Measurements from ENCODE around the gene PTPRC.

PTPRC gene, protein sequence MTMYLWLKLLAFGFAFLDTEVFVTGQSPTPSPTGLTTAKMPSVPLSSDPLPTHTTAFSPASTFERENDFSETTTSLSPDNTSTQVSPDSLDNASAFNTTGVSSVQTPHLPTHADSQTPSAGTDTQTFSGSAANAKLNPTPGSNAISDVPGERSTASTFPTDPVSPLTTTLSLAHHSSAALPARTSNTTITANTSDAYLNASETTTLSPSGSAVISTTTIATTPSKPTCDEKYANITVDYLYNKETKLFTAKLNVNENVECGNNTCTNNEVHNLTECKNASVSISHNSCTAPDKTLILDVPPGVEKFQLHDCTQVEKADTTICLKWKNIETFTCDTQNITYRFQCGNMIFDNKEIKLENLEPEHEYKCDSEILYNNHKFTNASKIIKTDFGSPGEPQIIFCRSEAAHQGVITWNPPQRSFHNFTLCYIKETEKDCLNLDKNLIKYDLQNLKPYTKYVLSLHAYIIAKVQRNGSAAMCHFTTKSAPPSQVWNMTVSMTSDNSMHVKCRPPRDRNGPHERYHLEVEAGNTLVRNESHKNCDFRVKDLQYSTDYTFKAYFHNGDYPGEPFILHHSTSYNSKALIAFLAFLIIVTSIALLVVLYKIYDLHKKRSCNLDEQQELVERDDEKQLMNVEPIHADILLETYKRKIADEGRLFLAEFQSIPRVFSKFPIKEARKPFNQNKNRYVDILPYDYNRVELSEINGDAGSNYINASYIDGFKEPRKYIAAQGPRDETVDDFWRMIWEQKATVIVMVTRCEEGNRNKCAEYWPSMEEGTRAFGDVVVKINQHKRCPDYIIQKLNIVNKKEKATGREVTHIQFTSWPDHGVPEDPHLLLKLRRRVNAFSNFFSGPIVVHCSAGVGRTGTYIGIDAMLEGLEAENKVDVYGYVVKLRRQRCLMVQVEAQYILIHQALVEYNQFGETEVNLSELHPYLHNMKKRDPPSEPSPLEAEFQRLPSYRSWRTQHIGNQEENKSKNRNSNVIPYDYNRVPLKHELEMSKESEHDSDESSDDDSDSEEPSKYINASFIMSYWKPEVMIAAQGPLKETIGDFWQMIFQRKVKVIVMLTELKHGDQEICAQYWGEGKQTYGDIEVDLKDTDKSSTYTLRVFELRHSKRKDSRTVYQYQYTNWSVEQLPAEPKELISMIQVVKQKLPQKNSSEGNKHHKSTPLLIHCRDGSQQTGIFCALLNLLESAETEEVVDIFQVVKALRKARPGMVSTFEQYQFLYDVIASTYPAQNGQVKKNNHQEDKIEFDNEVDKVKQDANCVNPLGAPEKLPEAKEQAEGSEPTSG (N-terminal part only)

DNA sequence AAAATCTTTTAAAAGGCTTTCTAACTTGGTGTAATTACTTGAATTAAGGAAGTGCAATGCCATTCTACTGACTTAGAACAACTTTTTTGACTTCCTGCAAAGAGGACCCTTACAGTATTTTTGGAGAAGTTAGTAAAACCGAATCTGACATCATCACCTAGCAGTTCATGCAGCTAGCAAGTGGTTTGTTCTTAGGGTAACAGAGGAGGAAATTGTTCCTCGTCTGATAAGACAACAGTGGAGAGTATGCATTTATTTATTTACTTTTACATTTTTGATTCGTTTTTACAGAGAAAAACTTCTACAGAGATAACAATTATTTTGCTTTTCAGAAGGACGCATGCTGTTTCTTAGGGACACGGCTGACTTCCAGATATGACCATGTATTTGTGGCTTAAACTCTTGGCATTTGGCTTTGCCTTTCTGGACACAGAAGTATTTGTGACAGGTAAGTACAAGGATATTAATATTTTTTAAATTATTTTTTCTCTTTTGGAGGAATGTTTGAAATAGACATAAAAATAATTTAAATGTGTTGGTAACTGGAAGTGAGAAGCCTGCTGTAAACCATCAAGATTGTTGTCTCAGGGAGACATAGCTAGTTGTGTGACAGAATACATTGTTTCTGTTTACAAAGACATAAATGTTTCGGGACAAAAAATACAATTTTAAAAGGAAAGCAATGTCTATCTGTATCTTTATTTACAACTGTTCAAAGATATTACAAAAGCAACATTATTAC is at the start of gene PTPRC:
PTPRC (plus strand) TSS at position 147 of the 742 bp plus-strand sequence; CDS start at position 376, 229 bp downstream.
- H3K4me2 ChIP-seq: no peak within 1 kb of the TSS
- no peak within 1 kb of the TSS for H3K4me3 ChIP-seq (IDR thresholded peaks at IDR 0.05; ENCODE audit: insufficient read depth, low read depth, low read length)
- no peaks in the 10 kb centered on the region for H3K27me3 ChIP-seq (ENCODE audit: insufficient read depth, low read depth)
- no peak within 1 kb of the TSS for H2AFZ ChIP-seq (ENCODE audit: low read depth)
- H3K9ac ChIP-seq: no peak within 1 kb of the TSS
- H3K79me2 ChIP-seq (ENCODE audit: insufficient read depth, low read depth): no peaks in the 10 kb centered on the region
- H4K20me1 ChIP-seq (ENCODE audit: insufficient read depth): no peaks in the 10 kb centered on the region
- H3K36me3 ChIP-seq (ENCODE audit: insufficient read depth): no peaks in the 10 kb centered on the region
- H3K27ac ChIP-seq: no peak within 1 kb of the TSS
- TF ChIP-seq, protein P1, sequence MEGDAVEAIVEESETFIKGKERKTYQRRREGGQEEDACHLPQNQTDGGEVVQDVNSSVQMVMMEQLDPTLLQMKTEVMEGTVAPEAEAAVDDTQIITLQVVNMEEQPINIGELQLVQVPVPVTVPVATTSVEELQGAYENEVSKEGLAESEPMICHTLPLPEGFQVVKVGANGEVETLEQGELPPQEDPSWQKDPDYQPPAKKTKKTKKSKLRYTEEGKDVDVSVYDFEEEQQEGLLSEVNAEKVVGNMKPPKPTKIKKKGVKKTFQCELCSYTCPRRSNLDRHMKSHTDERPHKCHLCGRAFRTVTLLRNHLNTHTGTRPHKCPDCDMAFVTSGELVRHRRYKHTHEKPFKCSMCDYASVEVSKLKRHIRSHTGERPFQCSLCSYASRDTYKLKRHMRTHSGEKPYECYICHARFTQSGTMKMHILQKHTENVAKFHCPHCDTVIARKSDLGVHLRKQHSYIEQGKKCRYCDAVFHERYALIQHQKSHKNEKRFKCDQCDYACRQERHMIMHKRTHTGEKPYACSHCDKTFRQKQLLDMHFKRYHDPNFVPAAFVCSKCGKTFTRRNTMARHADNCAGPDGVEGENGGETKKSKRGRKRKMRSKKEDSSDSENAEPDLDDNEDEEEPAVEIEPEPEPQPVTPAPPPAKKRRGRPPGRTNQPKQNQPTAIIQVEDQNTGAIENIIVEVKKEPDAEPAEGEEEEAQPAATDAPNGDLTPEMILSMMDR (conservative IDR thresholded peaks at IDR 0.05; ENCODE audit: low read depth, low read length): no peak
- H3K4me1 ChIP-seq (ENCODE audit: low read depth, poor library complexity, severe bottlenecking): peaks cover 9% of the 10 kb centered on the region

GRCh38 chr1:198590454-198590853 is 48.4 kb upstream of the PTPRC start:
- Histone ChIP-seq H3K9ac (no peak overlapping the region), H3K4me1 (ENCODE audit: low read depth, poor library complexity, severe bottlenecking) (peaks cover 10% of the 10 kb centered on the region), H3K79me2 (ENCODE audit: insufficient read depth, low read depth) (no peaks in the 10 kb centered on the region), H2AFZ (ENCODE audit: low read depth) (no peak overlapping the region), H3K4me2 (no peak overlapping the region), H3K36me3 (ENCODE audit: insufficient read depth) (no peaks in the 10 kb centered on the region), H3K27me3 (ENCODE audit: insufficient read depth, low read depth) (no peaks in the 10 kb centered on the region), H4K20me1 (ENCODE audit: insufficient read depth) (no peaks in the 10 kb centered on the region), H3K4me3 (IDR thresholded peaks at IDR 0.05; ENCODE audit: insufficient read depth, low read depth, low read length) (no peak overlapping the region), H3K27ac (no peak overlapping the region)
- TF ChIP-seq, protein P1 (conservative IDR thresholded peaks at IDR 0.05; ENCODE audit: low read depth, low read length): no peak

DNA sequence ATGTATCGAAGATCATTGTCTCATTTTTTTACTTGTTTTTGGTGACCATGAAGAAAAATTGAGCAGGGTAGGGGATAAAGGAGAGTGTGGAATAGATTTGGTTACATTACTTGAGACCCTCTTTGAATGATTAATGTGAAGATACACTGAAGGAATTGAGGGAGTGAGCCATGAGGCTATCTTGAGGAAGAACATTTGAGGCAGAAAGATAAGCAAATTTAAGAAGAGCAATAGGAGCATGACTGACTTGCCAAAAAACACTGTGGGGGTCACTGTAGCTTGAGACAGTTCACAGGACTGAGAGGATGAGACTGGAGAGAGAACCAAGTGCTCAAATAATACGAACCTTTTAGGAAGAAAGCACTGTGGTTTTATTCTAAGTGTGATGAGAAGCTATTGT is 43.1 kb upstream of the PTPRC start:
- H4K20me1 ChIP-seq (ENCODE audit: insufficient read depth): no peaks in the 10 kb centered on the region
- H3K27ac ChIP-seq: no peak overlapping the region
- H2AFZ ChIP-seq (ENCODE audit: low read depth): no peak overlapping the region
- H3K4me3 ChIP-seq (IDR thresholded peaks at IDR 0.05; ENCODE audit: insufficient read depth, low read depth, low read length): no peak overlapping the region
- H3K9ac ChIP-seq: no peak overlapping the region
- H3K4me1 ChIP-seq (ENCODE audit: low read depth, poor library complexity, severe bottlenecking): peaks cover 24% of the 10 kb centered on the region
- H3K79me2 ChIP-seq (ENCODE audit: insufficient read depth, low read depth): no peaks in the 10 kb centered on the region
- H3K4me2 ChIP-seq: no peak overlapping the region
- H3K27me3 ChIP-seq (ENCODE audit: insufficient read depth, low read depth): no peaks in the 10 kb centered on the region
- H3K36me3 ChIP-seq (ENCODE audit: insufficient read depth): no peaks in the 10 kb centered on the region
- TF ChIP-seq, protein P1 (conservative IDR thresholded peaks at IDR 0.05; ENCODE audit: low read depth, low read length): no peak

Data from KMS-11 (cell line).